Germinal center (tissue), 1 donor: ENCODE measurements around the gene TSPEAR.
"Not testable (repeated sequence)": the region's sequence is repeated elsewhere in the genome, so short reads cannot be mapped to it uniquely, and the experiment has no call there.

Source experiments
- DNase-seq: peaks from one replicate; pipeline ENCODE4 v3.0.0; 2012; ENCODE audit warnings: mixed read lengths, low spot score

The TSPEAR gene

DNA sequence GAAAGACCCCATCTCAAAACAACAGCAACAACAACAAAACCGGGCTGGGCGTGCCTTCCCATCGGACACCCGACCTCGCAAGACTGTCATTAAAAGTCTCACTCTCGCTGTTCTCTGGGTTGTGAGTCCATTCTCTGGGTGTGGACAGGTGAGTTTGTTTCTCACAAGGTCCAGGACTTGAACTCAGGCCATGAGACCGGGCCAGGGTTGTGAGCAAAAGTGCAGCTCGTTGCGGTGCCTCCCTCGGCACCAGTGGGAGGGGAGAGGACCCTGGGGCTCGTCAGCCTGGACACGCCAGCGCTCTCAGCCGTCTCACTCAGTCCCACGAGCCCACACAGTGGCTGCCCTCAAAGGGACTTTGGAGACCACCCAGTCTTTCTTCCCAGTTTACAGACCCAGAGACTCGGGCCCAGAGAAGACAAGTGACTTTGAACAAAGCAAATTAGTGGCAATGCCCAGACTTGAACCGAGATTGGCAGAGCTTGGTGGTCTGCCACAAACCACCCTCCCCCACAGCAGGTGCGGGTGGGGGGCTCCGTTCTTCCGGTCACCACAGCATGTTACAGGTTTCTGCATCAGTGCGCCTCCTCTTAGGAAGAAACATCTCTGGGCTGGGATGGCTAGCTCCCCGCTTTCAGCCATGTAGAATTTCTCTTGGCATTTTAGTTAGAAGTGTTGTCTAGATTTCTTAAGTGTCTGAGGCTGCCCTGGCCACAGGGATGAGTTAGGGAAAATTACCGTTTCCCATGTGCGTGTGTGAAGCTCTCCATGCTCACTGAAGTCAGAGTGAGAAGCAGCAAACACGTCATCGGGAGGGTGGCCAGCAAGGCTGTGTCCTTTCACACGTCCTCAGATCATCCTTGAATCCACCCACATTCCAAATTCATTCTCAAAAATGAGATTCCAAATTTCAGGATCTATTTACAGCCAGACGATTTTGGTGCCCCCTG lies 227.8 kb downstream of the TSPEAR start:
- no peak for DNase-seq

- no peak for DNase-seq
These were observed 228.6 kb downstream of the TSPEAR start for GRCh38 chr21:44482581-44483287.

DNA sequence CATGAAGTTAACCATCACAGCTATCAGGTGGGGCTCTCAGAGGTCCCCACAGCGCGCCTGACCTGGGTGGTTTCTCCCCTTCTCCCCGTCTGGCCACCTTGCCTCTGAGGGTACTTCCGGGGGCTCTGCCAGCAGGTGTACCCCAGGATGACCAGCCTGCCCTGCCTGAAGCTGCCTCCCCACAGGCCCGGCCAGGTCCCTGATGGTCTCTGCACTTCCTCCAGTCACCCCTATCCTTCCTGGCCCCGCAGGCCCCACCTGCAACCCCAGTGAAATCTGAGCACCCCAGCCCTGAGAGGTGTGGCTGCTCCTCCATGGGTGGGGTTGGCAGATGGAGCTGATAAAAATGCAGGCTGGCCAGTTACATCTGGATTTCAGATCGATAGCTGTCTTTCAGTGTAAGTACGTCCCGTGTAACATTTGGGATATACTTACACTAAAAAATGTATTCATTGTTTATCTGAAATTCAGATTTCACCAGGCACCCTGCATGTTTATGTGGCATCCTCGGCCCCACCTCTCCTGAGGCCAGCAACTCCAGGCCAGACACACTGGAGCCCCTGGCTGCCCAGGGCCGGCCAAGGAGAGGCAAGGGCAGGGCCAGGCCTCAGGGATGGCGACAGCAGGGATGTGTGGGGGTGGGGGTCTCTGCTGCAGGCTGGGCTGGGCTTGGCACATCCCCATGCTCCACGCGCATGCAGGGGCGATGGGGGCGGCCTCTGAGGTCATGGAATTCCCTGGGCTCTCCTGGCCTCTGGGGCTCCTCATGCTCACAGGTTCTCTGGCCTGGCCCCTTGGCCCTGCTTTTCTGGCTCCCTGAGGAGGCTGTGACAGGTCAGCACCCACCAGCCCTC lies 230.9 kb downstream of the TSPEAR start:
- no peak for DNase-seq

GRCh38 chr21:44479556-44480199 lies 231.7 kb downstream of the TSPEAR start:
- not testable (repeated sequence) for DNase-seq

GRCh38 chr21:44478801-44479167 lies 232.6 kb downstream of the TSPEAR start:
- no peak for DNase-seq

DNA sequence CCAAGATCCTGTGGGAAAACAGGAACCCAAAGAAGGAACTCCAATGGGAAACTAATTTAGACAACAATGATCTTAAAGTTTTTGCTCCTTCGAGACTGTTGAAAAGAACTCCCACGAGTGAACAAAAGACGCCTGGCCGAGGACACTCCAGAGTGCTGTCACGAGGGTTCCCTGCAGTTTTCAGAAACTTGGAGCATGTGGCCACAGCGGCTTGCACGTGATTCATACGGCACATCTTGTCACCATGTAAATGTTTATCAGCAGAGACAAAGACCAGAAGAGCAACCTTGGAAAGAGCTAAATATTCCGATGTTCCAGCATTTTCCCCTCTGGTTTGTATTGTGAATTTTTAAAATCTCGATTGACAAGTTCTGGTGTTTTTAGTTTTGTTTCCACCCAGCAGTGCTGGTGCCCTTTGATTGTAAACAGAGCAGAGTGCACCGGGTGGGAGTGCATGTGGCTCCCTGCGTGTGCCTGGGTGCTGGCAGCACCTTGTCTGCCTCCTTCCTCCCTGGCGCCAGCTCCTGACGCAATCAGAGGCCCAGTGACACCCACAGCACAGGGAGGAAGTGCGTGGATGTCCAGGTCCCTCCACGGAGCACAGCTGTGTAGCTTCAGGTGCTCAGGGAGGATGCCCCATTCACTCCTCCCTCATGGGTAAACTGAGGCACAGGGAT lies 233.1 kb downstream of the TSPEAR start:
- no peak for DNase-seq

DNA sequence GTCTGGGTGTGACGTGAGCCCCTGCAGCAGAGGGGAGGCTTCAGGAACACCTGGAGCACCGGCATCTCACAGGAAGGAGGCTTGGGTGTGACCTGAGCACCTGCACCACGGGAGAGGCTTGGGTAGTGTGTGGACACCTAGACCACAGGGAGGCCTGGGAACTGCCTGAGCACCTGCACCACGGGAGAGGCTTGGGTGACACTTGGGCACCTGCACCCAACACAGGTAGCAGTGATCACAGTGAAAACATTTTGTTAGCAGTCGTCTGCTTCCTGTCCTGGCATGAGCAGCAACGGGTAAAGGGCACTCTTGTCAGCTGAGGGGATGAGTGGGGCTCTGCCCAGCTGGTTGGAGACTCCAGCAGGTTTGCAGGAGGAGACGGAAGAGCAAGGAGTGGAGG lies 233.7 kb downstream of the TSPEAR start:
- no peak for DNase-seq

DNA sequence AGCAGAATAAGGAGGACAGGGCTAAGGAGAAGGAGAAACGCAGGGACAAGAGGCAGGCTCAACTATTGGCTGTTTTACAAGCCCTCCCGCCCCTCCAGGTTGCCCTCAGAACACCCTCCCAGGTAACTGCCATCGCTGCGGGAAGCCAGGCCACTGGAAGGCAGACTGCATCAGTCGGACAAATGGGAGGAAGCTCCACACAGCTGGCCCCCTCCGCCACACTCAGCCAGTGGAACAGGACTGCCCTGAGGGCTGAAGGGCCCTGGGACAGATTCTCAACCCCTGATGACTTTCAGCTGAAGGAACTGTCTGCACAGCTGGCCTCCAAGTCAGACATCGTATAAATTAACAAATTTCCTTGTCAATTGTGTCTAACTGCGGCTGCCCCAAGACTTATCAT lies 234.2 kb downstream of the TSPEAR start:
- no peak for DNase-seq

DNA sequence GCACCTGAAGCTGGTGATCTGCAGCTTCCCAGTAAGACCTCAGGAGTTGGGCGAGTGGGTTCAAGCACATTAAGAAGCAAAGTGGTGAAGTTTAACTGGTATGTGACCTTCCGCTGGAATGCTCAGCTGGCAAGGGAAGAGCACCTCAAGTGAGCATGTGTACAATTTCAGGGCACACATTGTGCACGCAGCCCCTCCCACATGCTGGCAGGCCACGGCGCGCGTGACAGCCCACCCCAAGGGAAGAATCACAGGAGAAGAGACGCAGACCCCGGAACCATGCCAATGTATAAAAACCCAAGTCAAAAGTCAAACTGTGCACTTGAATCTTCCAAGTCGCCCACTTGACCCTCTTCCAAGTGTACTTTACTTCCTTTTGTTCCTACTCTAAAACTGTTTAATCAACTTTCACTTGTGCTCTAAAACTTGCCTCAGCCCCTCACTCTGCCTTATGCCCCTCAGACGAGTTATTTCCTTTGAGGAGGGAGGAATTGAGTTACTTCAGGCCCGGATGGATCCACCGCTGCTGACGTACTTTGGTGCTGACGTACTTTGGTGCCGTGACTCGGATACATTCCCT lies 236.0 kb downstream of the TSPEAR start:
- no peak for DNase-seq

- no peak for DNase-seq
These were observed 237.3 kb downstream of the TSPEAR start for GRCh38 chr21:44473915-44474555.

DNA sequence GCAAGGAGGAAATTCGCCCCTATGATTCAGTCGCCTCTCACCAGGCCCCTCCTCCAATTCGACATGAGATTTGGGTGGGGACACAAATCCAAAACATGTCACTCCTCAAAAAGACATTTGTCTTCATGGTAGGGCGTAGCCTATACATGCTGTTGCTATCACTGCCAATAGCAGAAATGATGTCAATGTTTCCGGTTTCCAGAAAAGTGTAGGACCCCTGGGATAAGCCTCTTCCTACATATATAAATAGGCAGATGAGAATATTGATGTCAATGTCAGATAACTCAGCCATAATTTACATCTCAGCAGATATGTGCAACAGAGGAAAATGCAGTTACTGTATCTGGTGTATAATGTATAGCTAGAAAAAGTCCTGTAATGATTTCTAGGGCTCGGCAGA lies 239.4 kb downstream of the TSPEAR start:
- no peak for DNase-seq

- DNase-seq, result no peak
These were observed 240.0 kb downstream of the TSPEAR start for GRCh38 chr21:44471341-44471740.

DNA sequence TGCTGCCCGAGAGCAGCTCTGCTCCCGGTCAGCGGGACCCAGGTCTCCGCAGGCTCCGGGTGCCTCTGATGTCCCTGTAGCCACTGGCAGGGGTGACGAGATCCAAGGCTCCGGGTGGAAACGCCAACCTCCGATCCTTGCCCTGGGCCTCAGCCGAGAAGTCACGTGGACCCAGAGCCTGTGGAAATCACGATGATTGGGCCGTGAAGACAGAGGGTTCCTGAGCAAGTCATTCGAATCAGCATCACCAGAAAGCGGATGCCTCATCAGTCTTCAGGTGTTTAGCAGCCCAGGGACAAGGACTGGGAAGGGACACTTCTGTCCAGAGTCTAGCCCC lies 243.5 kb downstream of the TSPEAR start:
- no peak for DNase-seq

DNA sequence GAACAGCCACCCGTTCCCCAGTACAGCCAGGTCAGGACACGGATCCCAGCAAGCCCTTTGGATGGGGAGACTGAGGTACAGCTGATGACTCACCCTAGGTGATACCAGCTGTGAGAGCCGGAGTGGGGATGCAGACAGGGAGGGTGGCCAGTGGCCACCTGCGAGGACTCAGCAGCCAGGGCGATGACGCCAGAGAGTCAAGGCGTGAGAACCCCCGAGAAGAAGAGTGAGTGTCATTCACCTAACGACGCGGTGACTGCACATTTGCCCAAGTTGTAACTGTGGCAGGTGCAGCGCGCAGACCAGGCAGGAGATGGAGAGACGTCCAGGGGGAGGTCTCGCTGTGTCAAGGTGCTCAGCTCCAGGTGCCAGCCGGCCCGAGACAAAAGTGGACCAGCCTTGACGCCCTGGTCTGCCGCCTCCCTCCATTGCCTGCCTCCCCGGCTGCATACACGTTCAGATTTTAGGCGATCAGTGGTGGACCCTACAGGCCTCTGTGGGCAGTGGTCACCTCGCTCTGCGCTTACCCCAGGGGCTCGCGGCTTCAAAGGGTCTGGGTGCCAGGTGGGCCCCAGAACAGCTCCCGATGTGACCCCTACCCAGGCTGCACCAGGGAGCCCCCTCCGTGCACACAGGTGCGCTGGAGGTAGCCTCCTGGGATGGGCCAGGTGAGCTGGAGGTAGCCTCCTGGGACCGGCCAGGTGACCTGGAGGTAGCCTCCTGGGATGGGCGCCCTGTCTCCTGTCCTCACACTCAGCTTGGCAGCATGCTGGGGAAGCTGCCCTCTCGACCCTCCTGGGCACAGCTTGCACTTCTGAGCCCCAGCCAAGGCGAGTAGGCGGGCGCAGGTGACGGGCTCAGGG lies 244.1 kb downstream of the TSPEAR start:
- DNase-seq, result no peak

- DNase-seq, result no peak
These were observed 244.9 kb downstream of the TSPEAR start for GRCh38 chr21:44466351-44466954.

- DNase-seq, result no peak
These were observed 247.0 kb downstream of the TSPEAR start for GRCh38 chr21:44464351-44464750.

DNA sequence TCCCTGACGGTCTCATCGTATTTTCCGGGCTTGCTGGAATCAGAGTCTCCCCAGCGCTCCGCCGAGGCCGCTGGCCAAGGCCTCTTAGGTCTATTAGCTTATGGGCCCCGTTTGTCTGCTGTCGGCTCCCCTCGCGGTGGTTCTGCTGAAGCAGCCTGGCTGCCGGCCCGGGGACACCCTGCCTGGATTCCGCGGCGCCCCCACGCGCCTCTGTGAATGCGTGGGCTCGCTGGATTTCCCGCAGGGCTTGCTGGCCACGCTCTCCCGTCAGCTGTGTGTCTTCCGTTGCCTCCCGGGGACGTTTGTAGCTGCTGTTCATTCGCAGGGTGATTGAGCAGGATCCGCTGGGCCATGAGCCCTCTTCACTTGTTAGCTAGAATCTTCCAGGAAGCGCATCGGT lies 247.6 kb downstream of the TSPEAR start:
- no peak for DNase-seq

GRCh38 chr21:44462834-44463200 lies 248.6 kb downstream of the TSPEAR start:
- no peak for DNase-seq
